Measurements from ENCODE around the gene GRIK2.

DNA sequence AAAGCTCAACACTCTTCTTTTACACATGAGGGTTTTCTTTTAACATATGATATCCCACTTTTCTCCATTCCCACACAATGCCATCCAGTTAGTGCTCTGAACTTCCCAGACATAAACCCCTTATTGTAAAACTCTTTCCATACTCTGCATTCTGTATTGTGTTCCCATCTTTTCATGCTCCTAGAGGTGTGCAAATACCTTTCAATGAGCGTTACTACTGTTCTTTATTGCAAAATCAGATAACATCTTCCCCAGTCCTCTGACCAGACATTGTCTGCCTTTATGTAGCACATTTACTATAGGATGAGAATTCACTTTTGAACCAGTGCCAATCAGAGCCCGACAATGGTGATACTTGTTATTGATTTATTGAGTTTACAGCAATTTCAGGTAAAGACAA is 296.2 kb downstream of the GRIK2 start:
- TF ChIP-seq CTCF (IDR thresholded peaks at IDR 0.05) (no peak), POLR2A (IDR thresholded peaks at IDR 0.05; ENCODE audit: low read depth) (no peak), POLR2AphosphoS5 (IDR thresholded peaks at IDR 0.05) (no peak), EP300 (IDR thresholded peaks at IDR 0.05) (no peak)

Measured in esophagus muscularis mucosa (tissue), 4 donors.